Gastroesophageal sphincter (tissue), 4 donors: ENCODE data around the gene CMC2. TPM values are rescaled to one million over a fixed set of nuclear protein-coding genes. Genes with fewer than 3 reads are reported as not detected.

Experiments
- ATAC-seq: fragments of 150-250 bp; one replicate; pipeline ENCODE4 v1.9.1; 2016; ENCODE audit warnings: mild to moderate bottlenecking, moderate library complexity
- H3K27ac ChIP-seq, 4 donors: fragments of 200-600 bp; sonication (generic) in 3 of 4; 1 replicate in 3 of 4; 2 replicates in 1 of 4; pipeline ENCODE4 v1.5.1; 2016 to 2019
- H3K27me3 ChIP-seq: fragments of 200-600 bp; sonication (generic); one replicate; pipeline ENCODE4 v1.5.1; 2019
- H3K36me3 ChIP-seq, 2 donors: fragments of 200-600 bp; sonication (generic); one replicate each; pipeline ENCODE4 v1.5.1; 2019; ENCODE audit warnings: control low read depth in 1 of 2
- H3K4me1 ChIP-seq, 3 donors: fragments of 200-600 bp; sonication (generic); 1 replicate in 2 of 3; 2 replicates in 1 of 3; pipeline ENCODE4 v1.5.1; 2016 to 2019; ENCODE audit warnings: control low read depth in 2 of 3
- H3K4me3 ChIP-seq, 2 donors: fragments of 200-600 bp; sonication (generic); one replicate each; pipeline ENCODE4 v1.5.1; 2019; ENCODE audit warnings: mild to moderate bottlenecking in 1 of 2, moderate library complexity in 1 of 2
- H3K9me3 ChIP-seq, 3 donors: fragments of 200-600 bp; sonication (generic); one replicate each; pipeline ENCODE4 v1.5.1; 2017 to 2019; ENCODE audit warnings: control low read depth in 2 of 3
- EP300 ChIP-seq: sonication (generic); formaldehyde crosslinking; IDR thresholded peaks from one replicate; pipeline ENCODE4 v1.6.1; 2017; ENCODE audit warnings: antibody characterized with exemption, mild to moderate bottlenecking
- POLR2A ChIP-seq, 2 donors: fragments of 450-650 bp; IDR thresholded peaks; one replicate each; pipeline ENCODE4 v1.6.1; 2017; ENCODE audit warnings: antibody characterized with exemption in 2 of 2, mild to moderate bottlenecking in 2 of 2, moderate library complexity in 1 of 2
- POLR2AphosphoS5 ChIP-seq: sonication (generic); formaldehyde crosslinking; IDR thresholded peaks from one replicate; pipeline ENCODE4 v1.6.1; 2017; ENCODE audit warnings: antibody characterized with exemption
- WGBS, 2 donors: methylation state at CpG; one replicate each; pipeline ENCODE4 v1.1.5; 2018; ENCODE audit warnings: low coverage in 1 of 2; 5-methylcytosine and 5-hydroxymethylcytosine counted together
- total RNA-seq, 4 donors: library from RNA; depleted of rRNA; stranded (reverse); fragments of >200 nt; gene quantifications; one replicate each; pipeline ENCODE4 v1.1.0, GENCODE V29; 2016
- TF ChIP-seq, protein P1 (sequence below), 4 experiments: fragments of 200-600 bp in 2 of 4; fragments of 450-650 bp in 2 of 4; sonication (generic) in 1 of 4; IDR thresholded peaks; one replicate each; pipeline ENCODE4 v1.5.1; 2017 to 2019; ENCODE audit warnings: antibody characterized with exemption in 4 of 4, mild to moderate bottlenecking in 2 of 4, moderate library complexity in 2 of 4

CMC2 gene
- total RNA-seq, 4 donors from 2014 or later = 13.7 to 64.0 (median 38.2) TPM

DNA sequence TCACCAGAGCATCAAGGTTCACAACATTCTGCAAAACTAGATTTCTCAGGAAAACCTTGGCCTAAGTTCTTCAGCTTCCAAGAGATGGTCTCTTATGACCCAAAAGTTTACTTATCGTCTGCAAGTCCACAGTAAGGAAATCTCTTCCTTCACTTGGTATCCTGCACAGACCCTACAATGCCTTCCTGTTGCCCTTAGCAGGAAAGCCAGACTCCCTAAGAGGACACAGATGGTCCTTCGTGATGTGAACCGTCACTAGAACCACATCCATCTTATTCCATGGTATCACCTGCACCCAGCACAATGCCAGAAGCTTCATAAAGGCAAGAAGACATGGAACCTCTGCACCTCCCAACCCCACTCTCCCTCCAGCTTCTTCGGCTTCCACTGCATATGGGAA lies 34.1 kb downstream of the CMC2 start:
- no peak for ATAC-seq
- TF ChIP-seq EP300 = no peak
- no peak for TF ChIP-seq POLR2AphosphoS5
- TF ChIP-seq, protein P1, sequence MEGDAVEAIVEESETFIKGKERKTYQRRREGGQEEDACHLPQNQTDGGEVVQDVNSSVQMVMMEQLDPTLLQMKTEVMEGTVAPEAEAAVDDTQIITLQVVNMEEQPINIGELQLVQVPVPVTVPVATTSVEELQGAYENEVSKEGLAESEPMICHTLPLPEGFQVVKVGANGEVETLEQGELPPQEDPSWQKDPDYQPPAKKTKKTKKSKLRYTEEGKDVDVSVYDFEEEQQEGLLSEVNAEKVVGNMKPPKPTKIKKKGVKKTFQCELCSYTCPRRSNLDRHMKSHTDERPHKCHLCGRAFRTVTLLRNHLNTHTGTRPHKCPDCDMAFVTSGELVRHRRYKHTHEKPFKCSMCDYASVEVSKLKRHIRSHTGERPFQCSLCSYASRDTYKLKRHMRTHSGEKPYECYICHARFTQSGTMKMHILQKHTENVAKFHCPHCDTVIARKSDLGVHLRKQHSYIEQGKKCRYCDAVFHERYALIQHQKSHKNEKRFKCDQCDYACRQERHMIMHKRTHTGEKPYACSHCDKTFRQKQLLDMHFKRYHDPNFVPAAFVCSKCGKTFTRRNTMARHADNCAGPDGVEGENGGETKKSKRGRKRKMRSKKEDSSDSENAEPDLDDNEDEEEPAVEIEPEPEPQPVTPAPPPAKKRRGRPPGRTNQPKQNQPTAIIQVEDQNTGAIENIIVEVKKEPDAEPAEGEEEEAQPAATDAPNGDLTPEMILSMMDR (IDR thresholded peaks at IDR 0.05) = no peak
- TF ChIP-seq POLR2A (IDR thresholded peaks at IDR 0.05) = no peak
- peaks cover 0 to 46% of the 10 kb centered on the region in 2 donors for H3K36me3 ChIP-seq

DNA sequence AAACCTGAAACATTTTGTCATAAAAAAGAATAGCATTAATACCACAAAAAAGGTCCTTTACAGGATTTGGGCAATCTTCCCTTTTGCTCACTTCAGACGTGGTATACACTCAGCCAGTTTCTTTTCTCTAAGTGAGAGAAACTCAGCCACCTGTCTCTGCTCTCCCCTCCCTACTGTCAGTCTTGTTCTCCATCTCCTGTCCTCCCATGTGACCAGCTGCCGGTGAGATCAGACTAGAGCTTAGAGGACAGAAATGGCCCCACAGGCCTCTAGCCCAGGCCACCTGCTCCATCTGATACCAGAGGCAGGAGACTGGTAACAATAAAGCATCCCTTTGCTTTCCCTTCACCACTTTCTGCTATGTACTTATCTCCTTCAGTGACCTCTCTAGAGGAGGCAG lies 34.9 kb downstream of the CMC2 start:
- H3K9me3 ChIP-seq = no peaks in the 10 kb centered on the region
- H3K4me3 ChIP-seq = no peak overlapping the region
- H3K27ac ChIP-seq = no peak overlapping the region
- no peaks in the 10 kb centered on the region for H3K27me3 ChIP-seq
- peaks cover 0 to 42% of the 10 kb centered on the region in 2 donors for H3K36me3 ChIP-seq
- WGBS, 2 donors = 75% methylated on average over 2 of the region's 2 CpGs; no CpG with 5 or more reads in 1 of the 2 donors
- no peak for ATAC-seq
- no peaks in the 10 kb centered on the region for H3K4me1 ChIP-seq
- TF ChIP-seq POLR2A (IDR thresholded peaks at IDR 0.05) (no peak), EP300 (no peak), POLR2AphosphoS5 (no peak)
- TF ChIP-seq, protein P1 (IDR thresholded peaks at IDR 0.05) = no peak

More for the DNA sequence above, 34.1 kb downstream of the CMC2 start:
- Histone ChIP-seq H3K9me3 (no peaks in the 10 kb centered on the region), H3K4me3 (no peak overlapping the region), H3K4me1 (no peaks in the 10 kb centered on the region), H3K27me3 (no peaks in the 10 kb centered on the region), H3K27ac (no peak overlapping the region)
- WGBS, 2 donors = 93% methylated on average over 3 to 4 of the region's 4 CpGs

DNA sequence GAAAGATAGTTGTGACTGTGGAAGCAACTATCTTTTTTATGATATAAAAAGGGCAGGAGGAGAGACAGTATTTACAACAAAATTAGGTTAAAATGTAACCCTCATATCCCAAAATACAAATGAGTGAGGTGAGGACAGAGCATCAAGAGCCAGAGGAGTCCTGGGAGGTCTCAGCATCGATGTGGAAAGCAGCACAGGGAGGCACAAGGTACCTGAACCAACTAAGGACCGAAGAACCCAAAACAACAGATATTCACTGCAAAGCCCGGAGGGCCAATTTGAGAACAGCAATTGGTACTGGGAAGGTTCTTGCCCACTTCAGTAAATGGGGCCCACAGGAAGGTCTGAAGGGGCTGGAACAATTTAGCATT lies 37.6 kb downstream of the CMC2 start:
- no peaks in the 10 kb centered on the region for H3K27me3 ChIP-seq
- peaks cover 0 to 26% of the 10 kb centered on the region in 2 donors for H3K36me3 ChIP-seq
- H3K27ac ChIP-seq = no peak overlapping the region
- WGBS, 2 donors = 83 to 96% methylated on average over 1 to 3 of the region's 3 CpGs
- no peak overlapping the region for H3K4me3 ChIP-seq
- no peaks in the 10 kb centered on the region for H3K4me1 ChIP-seq
- no peak for ATAC-seq
- no peaks in the 10 kb centered on the region for H3K9me3 ChIP-seq
- no peak for TF ChIP-seq EP300
- TF ChIP-seq POLR2AphosphoS5 = no peak
- TF ChIP-seq, protein P1 (IDR thresholded peaks at IDR 0.05) = no peak
- TF ChIP-seq POLR2A (IDR thresholded peaks at IDR 0.05) = no peak

DNA sequence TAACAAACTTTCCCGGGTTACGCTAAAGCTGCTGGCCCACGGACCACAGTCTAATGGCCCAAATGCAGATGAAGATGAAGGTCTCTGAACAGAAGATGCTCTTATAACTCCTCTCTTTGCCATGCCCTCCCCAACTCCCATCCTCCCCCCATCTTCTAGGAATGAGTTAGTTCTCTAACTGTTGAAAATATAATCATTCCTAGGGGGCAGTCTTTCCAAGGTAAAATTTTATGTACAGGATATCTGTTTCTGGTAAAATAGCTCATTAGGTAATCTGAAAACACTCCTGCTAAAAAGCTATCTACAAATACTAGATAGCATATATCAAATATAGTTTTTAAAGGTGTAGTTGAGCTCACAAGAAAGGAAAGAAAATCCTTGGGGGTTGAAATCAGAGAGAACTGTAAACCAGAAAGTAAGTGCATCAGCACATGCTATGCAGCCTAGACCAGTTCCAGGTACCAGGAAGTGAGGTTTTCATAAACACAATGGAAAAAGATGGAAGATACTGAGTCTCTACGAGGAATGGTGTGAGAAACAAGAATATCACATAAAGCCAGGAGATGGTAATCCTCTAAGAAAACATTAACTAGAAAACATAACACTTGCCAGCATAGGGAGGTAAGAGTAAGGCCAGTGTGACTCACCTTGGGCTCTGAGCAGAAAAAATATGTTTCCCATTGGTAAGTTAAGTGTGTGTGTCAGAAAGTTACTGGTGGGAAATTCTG lies 38.1 kb downstream of the CMC2 start:
- H3K4me1 ChIP-seq = no peaks in the 10 kb centered on the region
- H3K4me3 ChIP-seq = no peak overlapping the region
- H3K27ac ChIP-seq = no peak overlapping the region
- no peaks in the 10 kb centered on the region for H3K27me3 ChIP-seq
- no peaks in the 10 kb centered on the region for H3K9me3 ChIP-seq
- ATAC-seq = no peak
- TF ChIP-seq, protein P1 (IDR thresholded peaks at IDR 0.05) = no peak
- TF ChIP-seq POLR2AphosphoS5 = no peak
- WGBS, 2 donors = 75 to 87% methylated on average over 2 to 4 of the region's 4 CpGs
- peaks cover 0 to 23% of the 10 kb centered on the region in 2 donors for H3K36me3 ChIP-seq

DNA sequence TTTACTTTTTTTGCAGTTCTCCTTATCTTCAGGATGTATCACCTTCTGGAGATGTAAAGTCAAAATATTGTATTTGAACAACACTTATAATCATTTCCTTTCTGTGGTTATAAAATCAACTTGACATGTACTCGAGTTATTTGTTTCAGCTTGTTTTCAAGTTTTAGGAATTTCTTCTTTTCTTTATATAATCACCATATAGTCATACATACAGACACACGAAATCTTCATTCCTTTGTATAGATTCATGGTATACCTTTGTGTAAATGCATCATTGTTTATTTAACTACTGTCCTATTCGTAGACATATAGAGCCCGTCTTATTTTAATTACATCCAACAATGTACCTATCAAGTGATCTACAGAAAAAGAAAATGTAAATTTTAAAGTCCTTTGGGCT lies 40.1 kb downstream of the CMC2 start:
- WGBS, 2 donors = 82 to 100% methylated on average over 4 of the region's 4 CpGs
- H3K27me3 ChIP-seq = no peaks in the 10 kb centered on the region

More for the DNA sequence above, 40.1 kb downstream of the CMC2 start:
- ATAC-seq = no peak
- Histone ChIP-seq H3K27ac (no peak overlapping the region), H3K4me3 (no peak overlapping the region), H3K4me1 (no peaks in the 10 kb centered on the region), H3K36me3 (peaks cover 0 to 17% of the 10 kb centered on the region in 2 donors), H3K9me3 (no peaks in the 10 kb centered on the region)
- TF ChIP-seq, protein P1 (IDR thresholded peaks at IDR 0.05) = no peak
- TF ChIP-seq EP300 (no peak), POLR2A (IDR thresholded peaks at IDR 0.05) (no peak), POLR2AphosphoS5 (no peak)
